SW480 (cell line): ENCODE data around the gene MYL7.
"Not testable (repeated sequence)": the region's sequence is repeated elsewhere in the genome, so short reads cannot be mapped to it uniquely, and the experiment has no call there.

Experiments used
- DNase-seq: peaks from one replicate; pipeline ENCODE4 v3.0.0-alpha.2; 2016; ENCODE audit warnings: low spot score

Gene MYL7

GRCh38 chr7:44141221-44141850 lies at the start of gene MYL7:
MYL7 (minus strand) TSS chr7:44141332; CDS start chr7:44141305, 27 bp downstream.
- no peak for DNase-seq

GRCh38 chr7:44189993-44190872 lies 49.1 kb upstream of the MYL7 start:
- DNase-seq = no peak

- DNase-seq = no peak
These were observed 48.3 kb upstream of the MYL7 start, which contains the start of gene GCK for GRCh38 chr7:44189286-44189992. GCK (minus strand) TSS chr7:44189439; CDS start chr7:44188953, 486 bp downstream.

GRCh38 chr7:44188480-44189225 lies 47.5 kb upstream of the MYL7 start:
- DNase-seq = no peak

GRCh38 chr7:44187636-44188416 lies 46.7 kb upstream of the MYL7 start:
- DNase-seq = no peak

GRCh38 chr7:44186736-44187135 lies 45.6 kb upstream of the MYL7 start:
- no peak for DNase-seq

GRCh38 chr7:44185729-44186128 lies 44.6 kb upstream of the MYL7 start:
- DNase-seq = no peak

GRCh38 chr7:44184873-44185446 lies 43.8 kb upstream of the MYL7 start:
- no peak for DNase-seq

GRCh38 chr7:44184206-44184872 lies 43.2 kb upstream of the MYL7 start:
- peak; percentile 89 for DNase-seq

GRCh38 chr7:44183386-44183785 lies 42.3 kb upstream of the MYL7 start:
- DNase-seq = no peak

- no peak for DNase-seq
These were observed 41.7 kb upstream of the MYL7 start for GRCh38 chr7:44182827-44183226.

- no peak for DNase-seq
These were observed 39.5 kb upstream of the MYL7 start for GRCh38 chr7:44180631-44181030.

GRCh38 chr7:44177570-44178131 lies 36.5 kb upstream of the MYL7 start:
- DNase-seq = no peak

GRCh38 chr7:44176486-44176885 lies 35.4 kb upstream of the MYL7 start:
- no peak for DNase-seq

GRCh38 chr7:44175730-44176129 lies 34.6 kb upstream of the MYL7 start:
- DNase-seq = no peak

- DNase-seq = not testable (repeated sequence)
These were observed 33.5 kb upstream of the MYL7 start for GRCh38 chr7:44174694-44174948.

GRCh38 chr7:44173911-44174693 lies 33.0 kb upstream of the MYL7 start:
- DNase-seq = no peak

GRCh38 chr7:44172803-44173424 lies 31.8 kb upstream of the MYL7 start:
- DNase-seq = no peak

- no peak for DNase-seq
These were observed 31.2 kb upstream of the MYL7 start for GRCh38 chr7:44172352-44172751.
